Measurements from ENCODE around the gene DMD.

The DMD gene

DNA sequence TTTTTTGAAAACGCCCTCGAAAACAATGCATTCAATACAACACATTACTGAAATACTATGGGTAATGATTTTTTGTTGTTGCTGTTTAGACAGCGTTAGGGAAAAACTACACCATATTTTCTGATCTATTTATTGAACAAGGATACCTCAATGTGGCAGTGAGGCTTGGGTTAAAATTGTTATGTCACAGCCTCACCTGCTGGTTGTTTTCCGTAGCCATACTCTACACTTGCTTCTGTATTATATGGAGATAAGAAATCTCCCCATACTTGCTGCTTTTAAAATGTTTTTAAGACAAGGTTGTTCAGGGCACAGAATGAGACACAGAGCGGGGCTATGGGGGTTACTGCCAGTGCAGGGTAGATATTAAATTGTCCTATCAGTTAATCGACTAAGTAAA, 1917.9 kb downstream of the DMD start:
- Histone ChIP-seq H3K4me3 (ENCODE audit: low read length) (no peak overlapping the region), H3K27me3 (ENCODE audit: low read depth, low read length) (no peaks in the 10 kb centered on the region), H3K79me2 (ENCODE audit: low read length) (no peaks in the 10 kb centered on the region), H3K4me1 (ENCODE audit: low read length) (peaks cover under 1% of the 10 kb centered on the region), H3K27ac (ENCODE audit: low read length) (no peak overlapping the region), H3K36me3 (replicated peaks; ENCODE audit: low read depth, low read length) (no peaks in the 10 kb centered on the region), H3K9me3 (ENCODE audit: insufficient read depth, low read length) (no peaks in the 10 kb centered on the region), H3K9ac (ENCODE audit: low read length) (no peak overlapping the region), H3K4me2 (ENCODE audit: low read length) (no peak overlapping the region), H4K20me1 (ENCODE audit: insufficient read depth, low read length) (no peaks in the 10 kb centered on the region), H2AFZ (ENCODE audit: low read depth, low read length) (no peak overlapping the region)
- TF ChIP-seq, protein P1, sequence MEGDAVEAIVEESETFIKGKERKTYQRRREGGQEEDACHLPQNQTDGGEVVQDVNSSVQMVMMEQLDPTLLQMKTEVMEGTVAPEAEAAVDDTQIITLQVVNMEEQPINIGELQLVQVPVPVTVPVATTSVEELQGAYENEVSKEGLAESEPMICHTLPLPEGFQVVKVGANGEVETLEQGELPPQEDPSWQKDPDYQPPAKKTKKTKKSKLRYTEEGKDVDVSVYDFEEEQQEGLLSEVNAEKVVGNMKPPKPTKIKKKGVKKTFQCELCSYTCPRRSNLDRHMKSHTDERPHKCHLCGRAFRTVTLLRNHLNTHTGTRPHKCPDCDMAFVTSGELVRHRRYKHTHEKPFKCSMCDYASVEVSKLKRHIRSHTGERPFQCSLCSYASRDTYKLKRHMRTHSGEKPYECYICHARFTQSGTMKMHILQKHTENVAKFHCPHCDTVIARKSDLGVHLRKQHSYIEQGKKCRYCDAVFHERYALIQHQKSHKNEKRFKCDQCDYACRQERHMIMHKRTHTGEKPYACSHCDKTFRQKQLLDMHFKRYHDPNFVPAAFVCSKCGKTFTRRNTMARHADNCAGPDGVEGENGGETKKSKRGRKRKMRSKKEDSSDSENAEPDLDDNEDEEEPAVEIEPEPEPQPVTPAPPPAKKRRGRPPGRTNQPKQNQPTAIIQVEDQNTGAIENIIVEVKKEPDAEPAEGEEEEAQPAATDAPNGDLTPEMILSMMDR (IDR thresholded peaks at IDR 0.05; ENCODE audit: low read depth, low read length) = peak; percentile 24
- no peak for TF ChIP-seq EZH2phosphoT487 (IDR thresholded peaks at IDR 0.05; ENCODE audit: low read depth)

DNA sequence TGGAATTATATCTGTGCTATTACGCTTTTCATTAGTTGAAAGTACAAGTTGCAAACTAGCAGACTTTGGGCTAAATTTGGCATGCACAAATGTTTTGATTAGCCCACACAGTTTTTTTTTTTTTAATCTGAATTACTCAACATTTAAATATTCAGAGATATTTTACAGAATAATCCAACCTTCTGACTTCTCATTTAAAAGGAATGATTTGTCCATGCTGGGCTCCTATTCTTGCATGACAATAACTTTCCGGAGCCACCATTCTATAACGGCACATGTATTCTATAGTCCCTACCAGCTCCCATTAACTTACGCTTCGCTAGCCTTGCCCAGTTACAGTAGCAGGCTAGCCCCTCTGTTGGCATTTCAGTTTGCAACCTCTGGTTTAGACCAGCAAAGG, 1920.2 kb downstream of the DMD start:
- Histone ChIP-seq H3K4me2 (ENCODE audit: low read length) (no peak overlapping the region), H3K27ac (ENCODE audit: low read length) (no peak overlapping the region), H3K9me3 (ENCODE audit: insufficient read depth, low read length) (no peaks in the 10 kb centered on the region), H3K79me2 (ENCODE audit: low read length) (no peaks in the 10 kb centered on the region), H3K4me3 (ENCODE audit: low read length) (no peak overlapping the region), H4K20me1 (ENCODE audit: insufficient read depth, low read length) (no peaks in the 10 kb centered on the region), H3K36me3 (replicated peaks; ENCODE audit: low read depth, low read length) (no peaks in the 10 kb centered on the region), H3K27me3 (ENCODE audit: low read depth, low read length) (no peaks in the 10 kb centered on the region), H2AFZ (ENCODE audit: low read depth, low read length) (no peak overlapping the region), H3K9ac (ENCODE audit: low read length) (no peak overlapping the region), H3K4me1 (ENCODE audit: low read length) (no peaks in the 10 kb centered on the region)
- TF ChIP-seq EZH2phosphoT487 (IDR thresholded peaks at IDR 0.05; ENCODE audit: low read depth) = no peak
- TF ChIP-seq, protein P1 (IDR thresholded peaks at IDR 0.05; ENCODE audit: low read depth, low read length) = no peak

DNA sequence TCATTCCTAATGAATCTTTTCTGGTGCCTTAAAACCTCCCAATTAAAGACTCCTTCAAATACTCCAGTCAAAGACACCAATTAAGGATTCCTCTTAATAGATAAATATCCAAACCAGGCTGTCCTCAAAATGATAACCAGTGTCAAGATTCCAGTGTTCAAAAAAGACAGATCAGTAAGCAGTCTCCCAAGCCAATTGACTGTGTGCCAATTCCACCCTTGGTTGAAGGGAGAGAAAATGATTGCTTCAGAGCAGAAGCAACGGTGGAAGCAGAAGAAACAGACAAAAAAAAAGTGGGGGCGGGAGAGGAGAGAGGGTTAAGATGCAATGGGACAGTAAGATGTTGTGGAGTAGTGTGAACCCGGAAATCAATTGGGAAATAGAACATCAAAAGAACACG, 1923.5 kb downstream of the DMD start:
- Histone ChIP-seq H3K79me2 (ENCODE audit: low read length) (no peaks in the 10 kb centered on the region), H3K9me3 (ENCODE audit: insufficient read depth, low read length) (no peaks in the 10 kb centered on the region), H3K4me1 (ENCODE audit: low read length) (no peaks in the 10 kb centered on the region), H3K27ac (ENCODE audit: low read length) (no peak overlapping the region), H2AFZ (ENCODE audit: low read depth, low read length) (no peak overlapping the region), H3K27me3 (ENCODE audit: low read depth, low read length) (no peaks in the 10 kb centered on the region), H3K9ac (ENCODE audit: low read length) (no peak overlapping the region), H3K4me2 (ENCODE audit: low read length) (no peak overlapping the region), H3K4me3 (ENCODE audit: low read length) (no peak overlapping the region), H4K20me1 (ENCODE audit: insufficient read depth, low read length) (no peaks in the 10 kb centered on the region), H3K36me3 (replicated peaks; ENCODE audit: low read depth, low read length) (no peaks in the 10 kb centered on the region)
- TF ChIP-seq, protein P1 (IDR thresholded peaks at IDR 0.05; ENCODE audit: low read depth, low read length) = no peak
- TF ChIP-seq EZH2phosphoT487 (IDR thresholded peaks at IDR 0.05; ENCODE audit: low read depth) = no peak

DNA sequence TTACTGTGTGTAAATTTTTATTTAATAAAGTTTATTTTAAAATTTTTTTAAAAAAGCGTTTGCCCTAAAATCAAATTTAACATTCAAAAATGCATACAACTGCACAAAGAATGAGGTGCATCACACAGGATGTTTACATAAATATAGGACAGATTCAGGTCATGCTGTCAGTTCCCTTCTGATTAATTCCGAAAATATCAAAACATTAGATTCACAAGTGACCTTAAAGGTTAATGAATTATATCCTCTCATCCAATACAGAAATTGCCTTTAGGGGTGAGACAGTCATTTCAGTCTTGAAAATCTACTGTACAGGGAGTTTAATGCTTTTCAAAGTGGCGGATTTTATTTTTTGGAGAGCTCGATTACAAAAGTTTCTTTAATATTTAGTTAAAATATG, 1930.8 kb downstream of the DMD start:
- H3K4me1 ChIP-seq (ENCODE audit: low read length) = peaks cover 34% of the 10 kb centered on the region
- H4K20me1 ChIP-seq (ENCODE audit: insufficient read depth, low read length) = no peaks in the 10 kb centered on the region
- peak overlapping the region; percentile 66 for H3K4me3 ChIP-seq (ENCODE audit: low read length)
- peak overlapping the region; percentile 80 for H3K4me2 ChIP-seq (ENCODE audit: low read length)
- peak overlapping the region; percentile 89 for H3K27ac ChIP-seq (ENCODE audit: low read length)
- no peaks in the 10 kb centered on the region for H3K79me2 ChIP-seq (ENCODE audit: low read length)
- TF ChIP-seq EZH2phosphoT487 (IDR thresholded peaks at IDR 0.05; ENCODE audit: low read depth) = no peak
- TF ChIP-seq, protein P1 (IDR thresholded peaks at IDR 0.05; ENCODE audit: low read depth, low read length) = no peak
- no peak overlapping the region for H2AFZ ChIP-seq (ENCODE audit: low read depth, low read length)
- H3K36me3 ChIP-seq (replicated peaks; ENCODE audit: low read depth, low read length) = no peaks in the 10 kb centered on the region
- H3K9me3 ChIP-seq (ENCODE audit: insufficient read depth, low read length) = no peaks in the 10 kb centered on the region
- peak overlapping the region; percentile 60 for H3K9ac ChIP-seq (ENCODE audit: low read length)
- no peaks in the 10 kb centered on the region for H3K27me3 ChIP-seq (ENCODE audit: low read depth, low read length)

All from OCI-LY3 (cell line).